ENCODE results near the gene STIMATE.

The STIMATE gene

GRCh38 chr3:52841211-52841980 is 56.0 kb downstream of the STIMATE start:
- DNase-seq (ENCODE audit: low read depth) = no peak

- DNase-seq (ENCODE audit: low read depth) = no peak
Measured at GRCh38 chr3:52839892-52840545, 57.3 kb downstream of the STIMATE start.

DNA sequence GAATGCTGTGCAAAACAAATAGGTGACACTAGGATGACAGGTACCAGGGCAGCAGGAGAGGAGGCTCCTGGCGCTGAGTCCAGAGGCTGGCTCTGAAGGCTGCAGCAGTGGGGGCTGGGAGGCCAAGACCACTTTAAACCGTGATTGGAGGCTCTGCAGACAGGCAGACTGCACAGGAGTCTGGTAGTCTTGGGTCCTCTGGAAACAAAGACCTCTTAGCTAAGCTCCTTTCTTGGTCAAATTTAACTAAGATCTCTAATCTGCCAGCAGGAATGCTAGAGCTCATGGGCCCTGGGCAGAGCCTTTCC is 58.1 kb downstream of the STIMATE start:
- no peak for DNase-seq (ENCODE audit: low read depth)

GRCh38 chr3:52838561-52839267 is 58.6 kb downstream of the STIMATE start:
- DNase-seq (ENCODE audit: low read depth) = no peak

GRCh38 chr3:52836986-52837385 is 60.4 kb downstream of the STIMATE start:
- no peak for DNase-seq (ENCODE audit: low read depth)

GRCh38 chr3:52836471-52836845 is 60.9 kb downstream of the STIMATE start:
- no peak for DNase-seq (ENCODE audit: low read depth)

GRCh38 chr3:52835766-52836470 is 61.4 kb downstream of the STIMATE start:
- no peak for DNase-seq (ENCODE audit: low read depth)

- DNase-seq (ENCODE audit: low read depth) = no peak
Measured at GRCh38 chr3:52834871-52835501, 62.4 kb downstream of the STIMATE start, which contains the start of gene MUSTN1. Gene MUSTN1 (minus strand): TSS chr3:52835019. CDS start chr3:52834948, 71 bp downstream.

- no peak for DNase-seq (ENCODE audit: low read depth)
Measured at GRCh38 chr3:52833202-52833601, 64.1 kb downstream of the STIMATE start.

DNA sequence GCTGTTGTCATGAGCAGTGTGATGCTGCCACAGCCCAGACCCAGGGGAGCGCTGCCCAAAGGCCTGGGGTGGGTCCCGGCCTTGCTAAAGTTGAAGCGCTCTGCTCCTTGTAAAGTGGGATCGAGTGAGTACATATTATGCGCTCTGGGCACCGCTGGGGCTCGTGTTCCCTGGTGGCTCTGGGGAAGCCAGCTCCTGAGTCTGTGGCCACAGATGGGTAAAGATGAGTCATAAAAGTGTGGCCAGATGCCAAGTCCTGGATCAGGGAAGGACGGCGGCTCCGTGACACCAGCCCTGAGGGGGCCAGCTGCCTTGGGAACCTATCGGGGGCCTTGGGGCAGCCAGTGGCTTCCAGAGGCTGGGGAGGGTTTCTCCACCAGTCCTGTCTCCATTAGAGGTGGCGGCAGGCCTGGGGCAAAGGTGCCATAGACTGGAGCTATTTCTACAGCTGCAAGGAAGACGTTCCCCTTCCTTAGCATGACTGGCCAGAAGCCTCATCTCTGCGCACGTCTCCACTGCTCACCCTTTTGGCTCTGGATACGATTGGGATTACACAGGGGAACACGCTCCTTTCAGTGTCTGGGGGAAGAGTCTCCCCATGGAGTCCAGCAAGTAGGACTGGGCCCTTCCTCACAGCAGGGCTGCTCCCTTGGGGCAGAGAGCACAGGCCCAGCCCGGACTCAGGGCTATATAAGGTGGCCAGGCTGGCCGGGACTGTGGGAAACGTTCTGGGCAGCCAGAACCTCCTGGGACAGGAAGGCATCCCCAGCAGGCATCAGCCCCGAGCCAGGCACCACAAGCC is 65.6 kb downstream of the STIMATE start:
- DNase-seq (ENCODE audit: low read depth) = peak; percentile 67

GRCh38 chr3:52830535-52831258 is 66.7 kb downstream of the STIMATE start, which contains the start of gene ITIH4:
Gene ITIH4 (minus strand): TSS chr3:52830672. CDS start chr3:52830642, 30 bp downstream.
- no peak for DNase-seq (ENCODE audit: low read depth)

- no peak for DNase-seq (ENCODE audit: low read depth)
Measured at GRCh38 chr3:52829906-52830463, 67.4 kb downstream of the STIMATE start.

GRCh38 chr3:52829482-52829881 is 67.9 kb downstream of the STIMATE start:
- DNase-seq (ENCODE audit: low read depth) = no peak

DNA sequence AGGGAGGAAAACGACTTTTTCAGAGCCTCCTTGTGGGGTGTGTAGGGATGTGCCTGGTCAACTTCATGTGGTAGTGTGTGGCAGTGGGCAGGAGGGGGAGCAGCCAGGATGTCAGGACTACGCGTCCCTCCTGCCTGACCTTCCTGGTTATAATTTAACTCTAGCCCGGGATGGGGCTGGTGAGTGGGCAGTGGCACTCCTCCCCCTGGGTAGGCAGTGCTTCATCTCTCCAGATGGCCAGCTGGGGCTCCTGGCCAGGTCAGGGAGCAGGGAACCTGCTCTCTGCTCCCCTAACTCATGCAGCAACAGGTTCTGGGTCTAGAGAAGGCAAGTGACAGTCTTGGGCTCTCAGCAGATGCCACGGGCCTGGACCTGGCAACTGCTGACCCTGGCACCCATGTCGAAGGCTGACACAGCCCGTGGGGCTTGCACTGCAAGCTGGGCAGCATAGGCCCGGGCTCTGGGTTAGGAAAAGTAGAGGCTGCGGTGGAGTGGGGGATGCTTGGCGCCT is 69.4 kb downstream of the STIMATE start:
- DNase-seq (ENCODE audit: low read depth) = no peak

DNA sequence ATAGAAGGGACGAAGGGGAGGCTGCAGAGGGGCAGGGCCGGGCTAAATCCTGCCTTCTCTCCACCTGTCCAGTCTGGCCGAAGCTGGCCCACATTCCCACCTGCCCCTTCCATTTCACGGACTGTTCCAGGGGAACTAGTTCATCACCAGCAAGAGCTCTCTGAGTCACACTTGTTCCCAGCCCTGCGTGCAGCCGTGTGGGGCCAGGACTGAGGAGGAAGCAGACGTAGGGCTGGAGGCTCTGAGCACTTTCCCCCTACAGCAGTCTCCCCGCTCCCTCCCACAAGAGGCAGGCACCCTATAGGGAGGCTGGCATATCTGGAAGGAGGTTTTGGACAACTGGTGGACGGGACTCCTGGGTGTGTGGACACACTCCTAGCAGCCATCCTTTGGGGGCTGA is 69.9 kb downstream of the STIMATE start:
- DNase-seq (ENCODE audit: low read depth) = no peak

DNA sequence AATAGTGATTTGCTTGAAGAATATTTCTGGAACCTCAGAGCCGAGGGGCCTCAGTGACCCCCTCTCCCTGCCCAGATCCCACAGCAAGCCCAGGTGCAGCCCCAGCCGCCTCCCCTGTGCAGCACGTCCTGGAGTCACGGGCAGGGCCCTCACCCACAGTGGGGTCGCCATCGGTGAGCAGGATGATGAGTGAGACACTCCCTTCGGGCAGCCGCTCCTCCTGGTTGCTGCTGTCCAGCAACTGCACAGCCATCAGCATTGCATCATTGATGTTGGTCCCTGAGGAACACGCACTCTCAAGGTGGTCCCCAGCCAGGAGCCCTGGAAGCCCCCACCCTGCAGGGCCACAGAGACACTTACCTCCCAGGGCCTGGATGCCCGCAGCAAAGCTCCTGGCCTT is 73.3 kb downstream of the STIMATE start:
- DNase-seq (ENCODE audit: low read depth) = no peak

- no peak for DNase-seq (ENCODE audit: low read depth)
Measured at GRCh38 chr3:52822363-52822762, 75.0 kb downstream of the STIMATE start.

DNA sequence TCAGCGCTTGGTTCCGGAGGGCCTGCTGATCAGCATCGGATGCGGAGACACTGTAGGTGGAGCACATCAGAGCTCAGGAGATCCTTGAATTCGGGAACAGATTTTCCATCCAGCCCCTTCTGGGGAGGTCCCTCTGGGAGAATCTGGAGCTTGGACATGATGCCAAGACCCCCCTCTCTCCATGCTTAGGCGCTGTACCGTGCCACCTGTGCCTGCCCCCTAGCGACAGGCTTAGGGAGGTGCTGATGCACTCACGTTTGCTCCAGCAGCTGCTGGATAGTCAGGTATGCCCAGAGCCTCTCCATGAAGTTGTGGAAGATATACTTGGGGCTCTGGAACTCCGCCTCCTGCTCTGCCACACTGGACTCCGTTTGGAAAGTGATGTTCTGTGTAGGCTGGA is 76.6 kb downstream of the STIMATE start:
- DNase-seq (ENCODE audit: low read depth) = no peak

- DNase-seq (ENCODE audit: low read depth) = no peak
Measured at GRCh38 chr3:52819936-52820335, 77.4 kb downstream of the STIMATE start.

- DNase-seq (ENCODE audit: low read depth) = no peak
Measured at GRCh38 chr3:52817860-52818259, 79.5 kb downstream of the STIMATE start.

Data from GM04504 (cell line).